ENCODE results near the gene ZNF670. TPM values are rescaled to one million over a fixed set of nuclear protein-coding genes. Genes with fewer than 3 reads are reported as not detected.
A peak's percentile ranks its signal among the peaks of the same experiment; 100 is the strongest.

Gene ZNF670
- total and polyA plus RNA-seq, 9 of the 15 experiments (the other 6 are each of a cell fraction or from before 2014, with no cell fraction given) = 7.1 to 23.4 (median 11.8) TPM

- TF ChIP-seq RBBP5 (IDR thresholded peaks at IDR 0.05; ENCODE audit: borderline replicate concordance, insufficient read depth, low read length, poor library complexity, severe bottlenecking) (peak; percentile 96), PHF20 (IDR thresholded peaks at IDR 0.05; ENCODE audit: partially characterized antibody) (peak; percentile 97), POLR3G (IDR thresholded peaks at IDR 0.05; ENCODE audit: extremely low read depth, insufficient read length, insufficient replicate concordance) (no peak), RFX1 (IDR thresholded peaks at IDR 0.05) (no peak), SNAPC5 (CRISPR knock-in tag; IDR thresholded peaks at IDR 0.05) (no peak), ZBTB2 (IDR thresholded peaks at IDR 0.05) (0 out of 2 replicates have a peak, but pooled peaks have one; percentile 15), JUNB (CRISPR knock-in tag; conservative IDR thresholded peaks at IDR 0.05) (no peak), TEAD2 (tag; IDR thresholded peaks at IDR 0.05) (no peak), USF1 (CRISPR knock-in tag; IDR thresholded peaks at IDR 0.05) (no peak), NCOA4 (IDR thresholded peaks at IDR 0.05; ENCODE audit: partially characterized antibody) (no peak), GTF3C2 (IDR thresholded peaks at IDR 0.05; ENCODE audit: borderline replicate concordance, extremely low read depth, insufficient read length) (no peak), MCM2 (IDR thresholded peaks at IDR 0.05; ENCODE audit: low read depth) (no peak), NCOA1 (IDR thresholded peaks at IDR 0.05; ENCODE audit: low read depth) (peak; percentile 89), FOXO4 (CRISPR knock-in tag; IDR thresholded peaks at IDR 0.05) (no peak), FOSL1 (tag; conservative IDR thresholded peaks at IDR 0.05) (no peak), LEF1 (IDR thresholded peaks at IDR 0.05) (peak; percentile 37; the same call in 1 of the 2 replicates), CAMTA2 (CRISPR knock-in tag; conservative IDR thresholded peaks at IDR 0.05) (no peak)
Measured at GRCh38 chr1:247078258-247079140, at the start of gene ZNF670 (continued).

All from K562 (cell line).